HepG2 (cell line): Measurements from ENCODE around the gene CABLES2. TPM values are rescaled to one million over a fixed set of nuclear protein-coding genes. Genes with fewer than 3 reads are reported as not detected.

Experiments used
- ATAC-seq: fragments of 200-7000 bp; cut with Tn5 transposase; 3 replicates; pipeline ENCODE4 v1.9.1; 2020; ENCODE audit warnings: mild to moderate bottlenecking, moderate library complexity
- BruUV-seq: library from RNA; stranded (reverse); fragments of 400-500 nt; replicated peaks from 2 replicates; lab custom pipeline; 2021; lab: Mats Ljungman, UMichigan
- CTCF ChIA-PET: fragments of 300-600 bp; formaldehyde crosslinking; extraction: SDS; loops from one replicate; lab custom pipeline; 2021; ENCODE audit warnings: low total read pairs, inconsistent platforms, low intra/inter-chr PET ratio; lab: Yijun Ruan, JAX
- POLR2A ChIA-PET: fragments of 350-600 bp; sonication (Branson Sonifier 250); formaldehyde crosslinking; loops from one replicate; lab custom pipeline; 2020; ENCODE audit warnings: antibody characterized with exemption, inconsistent platforms; lab: Yijun Ruan, JAX
- DNase-seq: peaks from one replicate; pipeline ENCODE4 v3.0.0-alpha.2; 2015; ENCODE audit warnings: low spot score
- FAIRE-seq: peaks from 3 replicates; lab custom pipeline; 2011; peaks lifted over from hg19 to GRCh38; lab: Jason Lieb, UNC
- H2AFZ ChIP-seq: one replicate; pipeline ENCODE4 v1.6.1; 2011; ENCODE audit warnings: low read length, inconsistent platforms
- H3K27ac ChIP-seq: fragments of 300-600 bp; 3 replicates; pipeline ENCODE4 v1.8.0; 2011; ENCODE audit warnings: mixed run types, mild to moderate bottlenecking, mixed read lengths, low read length, inconsistent platforms; ENCODE audit not compliant: insufficient read depth; ENCODE audit errors: extremely low read length
- H3K27me3 ChIP-seq, 2 experiments: fragments of 200-600 bp in 1 of 2; 2 replicates in 1 of 2; 3 replicates in 1 of 2; pipeline versions ENCODE4 v1.6.0 to v1.8.0; 2011; ENCODE audit warnings: low read length in 2 of 2, mild to moderate bottlenecking in 2 of 2, moderate library complexity in 2 of 2, inconsistent platforms in 1 of 2; ENCODE audit not compliant: insufficient read depth in 2 of 2, control insufficient read depth in 1 of 2
- H3K36me3 ChIP-seq, 2 experiments: fragments of 200-600 bp in 1 of 2; replicated peaks in 1 of 2; 2 replicates in 1 of 2; 3 replicates in 1 of 2; pipeline versions ENCODE4 v1.5.1 to v1.8.0; 2011; ENCODE audit warnings: low read length in 2 of 2, inconsistent platforms in 1 of 2; ENCODE audit not compliant: insufficient read depth in 2 of 2, control insufficient read depth in 1 of 2
- H3K4me1 ChIP-seq: 2 replicates; pipeline ENCODE4 v1.5.1; 2012; ENCODE audit warnings: low read length, inconsistent platforms; ENCODE audit not compliant: insufficient read depth
- H3K4me2 ChIP-seq: 2 replicates; pipeline ENCODE4 v1.6.0; 2011; ENCODE audit warnings: low read depth, low read length, inconsistent platforms
- H3K4me3 ChIP-seq, 3 experiments: fragments of 200-600 bp in 1 of 3; sonication (generic), shearing (Covaris generic) in 1 of 3; replicated peaks in 1 of 3; 2 replicates each; pipeline ENCODE4 v1.5.1; 2011 to 2016; ENCODE audit warnings: low read length in 3 of 3, inconsistent platforms in 2 of 3, low read depth in 2 of 3, mild to moderate bottlenecking in 2 of 3, control low read depth in 1 of 3, mixed read lengths in 1 of 3; ENCODE audit not compliant: insufficient read depth in 1 of 3
- H3K79me2 ChIP-seq: one replicate; pipeline ENCODE4 v1.6.1; 2011; ENCODE audit warnings: low read length, inconsistent platforms; ENCODE audit not compliant: insufficient read depth
- H3K9ac ChIP-seq: 2 replicates; pipeline ENCODE4 v1.6.0; 2011; ENCODE audit warnings: mild to moderate bottlenecking, low read depth, low read length, inconsistent platforms; ENCODE audit not compliant: insufficient read depth
- H3K9me3 ChIP-seq: 2 replicates; pipeline ENCODE4 v1.5.1; 2012; ENCODE audit warnings: mild to moderate bottlenecking, low read length
- H4K20me1 ChIP-seq: 2 replicates; pipeline ENCODE4 v1.6.0; 2011; ENCODE audit warnings: inconsistent platforms, mild to moderate bottlenecking, low read length, moderate library complexity; ENCODE audit not compliant: insufficient read depth
- ESRRA ChIP-seq: sonication (generic); formaldehyde crosslinking; IDR thresholded peaks from 2 replicates; pipeline ENCODE4 v1.5.1; 2020; ENCODE audit warnings: mild to moderate bottlenecking, low read depth, missing genetic modification reagents
- MBD4 ChIP-seq: IDR thresholded peaks from 2 replicates; pipeline ENCODE4 v1.6.1; 2012; ENCODE audit warnings: low read length, inconsistent platforms, borderline replicate concordance
- MIER2 ChIP-seq: IDR thresholded peaks from 2 replicates; pipeline ENCODE4 v1.6.1; 2016; ENCODE audit warnings: missing biosample characterization, missing genetic modification reagents
- ZMYM4 ChIP-seq: sonication (generic); formaldehyde crosslinking; IDR thresholded peaks from 2 replicates; pipeline ENCODE4 v1.8.1; 2023; ENCODE audit warnings: mild to moderate bottlenecking, missing genetic modification reagents
- ZNF20 ChIP-seq: sonication (generic); formaldehyde crosslinking; IDR thresholded peaks from 2 replicates; pipeline ENCODE4 v1.4.0; 2020; ENCODE audit warnings: mild to moderate bottlenecking, moderate library complexity, missing genetic modification reagents
- ZNF530 ChIP-seq: sonication (generic); formaldehyde crosslinking; IDR thresholded peaks from 2 replicates; pipeline ENCODE4 v1.5.0; 2020; ENCODE audit warnings: low read depth, mild to moderate bottlenecking, missing genetic modification reagents
- ZNF543 ChIP-seq: sonication (generic); formaldehyde crosslinking; IDR thresholded peaks from 2 replicates; pipeline ENCODE4 v1.4.0; 2020; ENCODE audit warnings: mild to moderate bottlenecking, missing genetic modification reagents
- ZNF563 ChIP-seq: sonication (generic); formaldehyde crosslinking; IDR thresholded peaks from 2 replicates; pipeline ENCODE4 v1.8.0; 2022; ENCODE audit warnings: mild to moderate bottlenecking, moderate library complexity, missing genetic modification reagents
- ZNF564 ChIP-seq: sonication (generic); formaldehyde crosslinking; IDR thresholded peaks from 2 replicates; pipeline ENCODE4 v1.8.1; 2023; ENCODE audit warnings: mild to moderate bottlenecking, missing genetic modification reagents
- ZNF737 ChIP-seq: sonication (generic); formaldehyde crosslinking; IDR thresholded peaks from 2 replicates; pipeline ENCODE4 v1.5.0; 2020; ENCODE audit warnings: missing genetic modification reagents, mild to moderate bottlenecking, borderline replicate concordance
- ZSCAN31 ChIP-seq: sonication (generic); formaldehyde crosslinking; IDR thresholded peaks from 2 replicates; pipeline ENCODE4 v1.5.0; 2020; ENCODE audit warnings: low read depth, mild to moderate bottlenecking, missing genetic modification reagents
- WGBS: methylation state at CpG from one replicate; pipeline ENCODE4 v1.1.6; 2017; ENCODE audit warnings: low lambda C conversion rate; 5-methylcytosine and 5-hydroxymethylcytosine counted together
- in situ Hi-C: cut with HindIII; loops from 2 replicates; pipeline ENCODE4 v1.10.0; 2017; ENCODE audit warnings: low pct_unique_long_range_greater_than_20kb; ENCODE audit not compliant: extremely low pct_ligation_motif_present
- intact Hi-C: fragments of 100-400 bp; cut with micrococcal nuclease; formaldehyde crosslinking; loops from one replicate; pipeline ENCODE4 v1.10.0; 2022; ENCODE audit not compliant: unreplicated experiment
- polyA plus RNA-seq, 8 experiments: library from polyadenylated mRNA; depleted of rRNA in 3 of 8; stranded (reverse) in 7 of 8; unstranded in 1 of 8; fragments of >200 nt; fragmentation: Illumina TruSeq in 4 of 8; extraction: Trizol in 4 of 8; gene quantifications; 2 replicates each; pipeline versions ENCODE4 v1.2.1 to v1.2.3, GENCODE V29; 2011 to 2016; ENCODE audit warnings: low read depth in 4 of 8, missing spikeins in 1 of 8, mixed read lengths in 1 of 8; ENCODE audit not compliant: insufficient read depth in 1 of 8
- total RNA-seq, 5 experiments: library from RNA; depleted of rRNA; stranded (reverse); fragments of >200 nt; fragmentation: Illumina TruSeq; extraction: Trizol; gene quantifications; 2 replicates each; pipeline ENCODE4 v1.2.3, GENCODE V29; 2016; ENCODE audit warnings: low read depth in 1 of 5
- TF ChIP-seq, protein P1 (sequence below): sonication (generic); formaldehyde crosslinking; IDR thresholded peaks from 2 replicates; pipeline ENCODE4 v1.4.0; 2020; ENCODE audit warnings: missing genetic modification reagents
- TF ChIP-seq, protein P2 (sequence below): IDR thresholded peaks from 2 replicates; pipeline ENCODE4 v1.6.1; 2016
- TF ChIP-seq, protein P3 (sequence below), 2 experiments: sonication (generic) in 1 of 2; formaldehyde crosslinking in 1 of 2; IDR thresholded peaks; 2 replicates each; pipeline versions ENCODE4 v1.4.0 to v1.6.1; 2016 to 2020; ENCODE audit warnings: borderline replicate concordance in 1 of 2, low read depth in 1 of 2, mild to moderate bottlenecking in 1 of 2, missing genetic modification reagents in 1 of 2

CABLES2 gene
- total and polyA plus RNA-seq, 2 of the 13 experiments (the other 11 are each of a cell fraction or from before 2014, with no cell fraction given): 5.2 to 9.7 TPM

DNA sequence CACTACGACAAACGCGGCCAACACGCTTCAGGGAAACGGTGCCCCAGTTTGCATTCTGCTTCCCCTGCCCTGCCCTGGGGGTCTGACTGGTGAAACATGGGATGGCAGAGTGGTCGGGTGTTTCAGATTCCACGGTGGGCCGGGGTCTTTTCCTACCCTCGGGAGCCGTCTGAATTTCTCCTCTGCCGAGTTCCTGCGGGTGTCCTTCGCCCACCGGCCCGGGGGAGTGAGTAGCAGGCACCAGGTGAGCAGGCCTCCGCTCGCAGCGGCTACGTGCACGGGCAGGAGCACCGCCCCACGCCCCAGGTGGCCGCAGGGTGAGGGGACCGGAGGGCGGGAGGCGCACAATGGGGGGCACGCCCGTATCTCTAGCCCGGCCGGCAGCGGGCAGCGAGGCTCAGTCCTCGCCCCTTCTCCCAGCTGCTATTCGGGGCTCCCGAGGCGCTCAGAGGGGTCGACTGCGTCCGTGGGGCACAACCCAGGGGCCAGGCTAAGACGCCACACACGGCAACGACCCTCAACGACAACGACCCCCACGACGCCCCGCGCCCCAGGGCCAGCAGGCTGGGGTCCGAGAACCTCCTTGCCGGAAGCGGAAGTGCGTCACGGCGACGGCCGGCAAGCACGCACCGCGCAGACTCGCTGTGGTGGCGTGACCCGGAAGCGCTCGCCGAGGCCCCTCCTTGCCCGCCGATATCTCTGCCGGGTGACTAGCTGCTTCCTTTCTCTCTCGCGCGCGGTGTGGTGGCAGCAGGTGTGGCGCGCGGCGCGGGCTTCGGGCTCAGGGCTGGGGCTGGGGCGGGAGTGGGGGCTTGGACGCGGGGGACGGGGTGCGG, 20.5 kb downstream of the CABLES2 start, which contains the start of gene RPS21:
Gene RPS21, plus strand, starts transcription at position 721 of the 836 bp plus-strand sequence. CDS start 236 bp downstream, outside the sequence.
- peak; percentile 84 for ATAC-seq
- Histone ChIP-seq H3K79me2 (peaks cover 40% of the 10 kb centered on the region), H3K27me3 (no peaks in the 10 kb centered on the region; a peak in 2 of 5 replicates), H3K9me3 (no peaks in the 10 kb centered on the region), H2AFZ (no peak within 1 kb of the TSS), H3K36me3 (peaks cover 17 to 39% of the 10 kb centered on the region in 2 experiments), H3K4me3 (peak within 1 kb of the TSS; percentile 97 to 99 (median 99)), H3K27ac (peak within 1 kb of the TSS; percentile 66), H3K4me1 (peaks cover 36% of the 10 kb centered on the region), H3K4me2 (peak within 1 kb of the TSS; percentile 97), H4K20me1 (peaks cover 21% of the 10 kb centered on the region), H3K9ac (peak within 1 kb of the TSS; percentile 97)
- WGBS: 0% methylated on average over 31 of the region's 83 CpGs
- in situ Hi-C loops (no loop called here), intact Hi-C loops (no loop called here)
- TSS peak; percentile 77 for BruUV-seq
- peak; percentile 92 for DNase-seq
- ChIA-PET CTCF (interaction anchor here (2.8 kb wide), 1 partner anchor 85 kb away, joined by 13 read pairs; the partner anchor contains the start of gene ADRM1), POLR2A (interaction anchor here (0.6 to 4.5 kb wide), 21 partner anchors 9 to 1241 kb away, joined by 3 to 73 read pairs (median 5); partner anchors contain the start of genes ADRM1 and LAMA5)
- FAIRE-seq: peak; percentile 81
- TF ChIP-seq, protein P1, sequence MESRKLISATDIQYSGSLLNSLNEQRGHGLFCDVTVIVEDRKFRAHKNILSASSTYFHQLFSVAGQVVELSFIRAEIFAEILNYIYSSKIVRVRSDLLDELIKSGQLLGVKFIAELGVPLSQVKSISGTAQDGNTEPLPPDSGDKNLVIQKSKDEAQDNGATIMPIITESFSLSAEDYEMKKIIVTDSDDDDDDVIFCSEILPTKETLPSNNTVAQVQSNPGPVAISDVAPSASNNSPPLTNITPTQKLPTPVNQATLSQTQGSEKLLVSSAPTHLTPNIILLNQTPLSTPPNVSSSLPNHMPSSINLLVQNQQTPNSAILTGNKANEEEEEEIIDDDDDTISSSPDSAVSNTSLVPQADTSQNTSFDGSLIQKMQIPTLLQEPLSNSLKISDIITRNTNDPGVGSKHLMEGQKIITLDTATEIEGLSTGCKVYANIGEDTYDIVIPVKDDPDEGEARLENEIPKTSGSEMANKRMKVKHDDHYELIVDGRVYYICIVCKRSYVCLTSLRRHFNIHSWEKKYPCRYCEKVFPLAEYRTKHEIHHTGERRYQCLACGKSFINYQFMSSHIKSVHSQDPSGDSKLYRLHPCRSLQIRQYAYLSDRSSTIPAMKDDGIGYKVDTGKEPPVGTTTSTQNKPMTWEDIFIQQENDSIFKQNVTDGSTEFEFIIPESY (CRISPR knock-in tag): peak; percentile 59; the same call in 1 of the 2 replicates
- no peak for TF ChIP-seq ZNF530 (CRISPR knock-in tag)
- peak; percentile 68; the same call in 1 of the 2 replicates for TF ChIP-seq ZSCAN31 (CRISPR knock-in tag)
- 0 out of 2 replicates have a peak, but pooled peaks have one; percentile 67 for TF ChIP-seq ZNF20 (CRISPR knock-in tag)
- TF ChIP-seq, protein P2, sequence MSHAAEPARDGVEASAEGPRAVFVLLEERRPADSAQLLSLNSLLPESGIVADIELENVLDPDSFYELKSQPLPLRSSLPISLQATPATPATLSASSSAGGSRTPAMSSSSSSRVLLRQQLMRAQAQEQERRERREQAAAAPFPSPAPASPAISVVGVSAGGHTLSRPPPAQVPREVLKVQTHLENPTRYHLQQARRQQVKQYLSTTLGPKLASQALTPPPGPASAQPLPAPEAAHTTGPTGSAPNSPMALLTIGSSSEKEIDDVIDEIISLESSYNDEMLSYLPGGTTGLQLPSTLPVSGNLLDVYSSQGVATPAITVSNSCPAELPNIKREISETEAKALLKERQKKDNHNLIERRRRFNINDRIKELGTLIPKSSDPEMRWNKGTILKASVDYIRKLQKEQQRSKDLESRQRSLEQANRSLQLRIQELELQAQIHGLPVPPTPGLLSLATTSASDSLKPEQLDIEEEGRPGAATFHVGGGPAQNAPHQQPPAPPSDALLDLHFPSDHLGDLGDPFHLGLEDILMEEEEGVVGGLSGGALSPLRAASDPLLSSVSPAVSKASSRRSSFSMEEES (CRISPR knock-in tag): peak; percentile 37; the same call in 1 of the 2 replicates
- 0 out of 2 replicates have a peak, but pooled peaks have one; percentile 6 for TF ChIP-seq ZNF737
- TF ChIP-seq MBD4: no peak
- peak; percentile 96 for TF ChIP-seq ZNF543 (CRISPR knock-in tag)
- TF ChIP-seq ZMYM4 (CRISPR knock-in tag): no peak
- no peak for TF ChIP-seq ZNF564
- TF ChIP-seq, protein P3, sequence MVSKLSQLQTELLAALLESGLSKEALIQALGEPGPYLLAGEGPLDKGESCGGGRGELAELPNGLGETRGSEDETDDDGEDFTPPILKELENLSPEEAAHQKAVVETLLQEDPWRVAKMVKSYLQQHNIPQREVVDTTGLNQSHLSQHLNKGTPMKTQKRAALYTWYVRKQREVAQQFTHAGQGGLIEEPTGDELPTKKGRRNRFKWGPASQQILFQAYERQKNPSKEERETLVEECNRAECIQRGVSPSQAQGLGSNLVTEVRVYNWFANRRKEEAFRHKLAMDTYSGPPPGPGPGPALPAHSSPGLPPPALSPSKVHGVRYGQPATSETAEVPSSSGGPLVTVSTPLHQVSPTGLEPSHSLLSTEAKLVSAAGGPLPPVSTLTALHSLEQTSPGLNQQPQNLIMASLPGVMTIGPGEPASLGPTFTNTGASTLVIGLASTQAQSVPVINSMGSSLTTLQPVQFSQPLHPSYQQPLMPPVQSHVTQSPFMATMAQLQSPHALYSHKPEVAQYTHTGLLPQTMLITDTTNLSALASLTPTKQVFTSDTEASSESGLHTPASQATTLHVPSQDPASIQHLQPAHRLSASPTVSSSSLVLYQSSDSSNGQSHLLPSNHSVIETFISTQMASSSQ (IDR thresholded peaks at IDR 0.05; ENCODE audit: low read depth): no peak
- TF ChIP-seq, protein P3 (CRISPR knock-in tag; IDR thresholded peaks at IDR 0.05; ENCODE audit: borderline replicate concordance): peak; percentile 79
- 0 out of 2 replicates have a peak, but pooled peaks have one; percentile 14 for TF ChIP-seq ZNF563 (CRISPR knock-in tag)
- no peak; the same call in none of the 2 replicates for TF ChIP-seq ESRRA (CRISPR knock-in tag)
- no peak for TF ChIP-seq MIER2
